DMS114 treated with DMSO at 0.1 percent for 48 hours (cell line): ENCODE results near the gene ADAMTS3.
"Not testable (repeated sequence)": the region's sequence is repeated elsewhere in the genome, so short reads cannot be mapped to it uniquely, and the experiment has no call there.

Experiments used
- DNase-seq: peaks from one replicate; lab custom pipeline; 2025; ENCODE audit not compliant: unreplicated experiment; lab: John Stamatoyannopoulos, UW

ADAMTS3 gene

DNA sequence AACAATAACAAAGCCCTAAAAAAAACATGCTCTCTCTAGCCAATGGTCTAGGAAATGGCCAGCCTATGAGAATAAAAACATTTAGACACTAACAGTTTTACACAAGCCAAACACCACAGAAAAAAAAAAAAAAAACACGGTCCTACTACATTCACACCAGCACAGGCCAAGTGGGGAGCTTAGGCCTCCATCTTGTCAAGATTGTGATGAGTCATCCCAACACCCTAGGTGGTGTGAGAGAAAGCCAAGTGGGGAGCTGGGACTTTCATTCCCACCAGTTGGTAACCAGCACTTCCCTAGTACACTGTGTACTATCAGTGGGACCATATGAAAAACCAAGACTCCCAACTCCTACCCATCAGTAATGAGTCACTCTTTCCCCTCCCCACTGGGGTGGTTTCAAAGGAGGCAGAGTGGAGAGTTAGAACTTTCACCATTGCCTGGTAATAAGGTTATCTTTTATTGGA is 95.6 kb downstream of the ADAMTS3 start:
- DNase-seq, result no peak

DNA sequence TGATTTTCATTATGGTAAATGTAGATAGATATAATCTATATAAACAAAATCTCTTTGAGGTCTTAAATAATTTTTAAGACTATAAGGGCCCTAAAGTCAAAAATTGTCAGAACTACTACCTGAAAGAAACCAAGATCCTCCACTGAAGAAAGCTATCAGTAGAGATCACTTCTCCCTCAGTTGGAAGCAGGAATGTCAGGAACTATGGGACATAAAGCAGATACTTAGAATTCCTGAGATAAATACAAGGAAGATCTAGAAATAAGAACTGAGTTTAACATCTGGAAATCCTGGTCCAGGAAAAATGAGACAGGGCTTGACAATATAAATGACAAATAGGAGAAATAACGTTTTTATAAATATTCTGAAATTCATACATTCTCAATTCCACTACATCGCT is 97.2 kb downstream of the ADAMTS3 start:
- DNase-seq, result no peak

DNA sequence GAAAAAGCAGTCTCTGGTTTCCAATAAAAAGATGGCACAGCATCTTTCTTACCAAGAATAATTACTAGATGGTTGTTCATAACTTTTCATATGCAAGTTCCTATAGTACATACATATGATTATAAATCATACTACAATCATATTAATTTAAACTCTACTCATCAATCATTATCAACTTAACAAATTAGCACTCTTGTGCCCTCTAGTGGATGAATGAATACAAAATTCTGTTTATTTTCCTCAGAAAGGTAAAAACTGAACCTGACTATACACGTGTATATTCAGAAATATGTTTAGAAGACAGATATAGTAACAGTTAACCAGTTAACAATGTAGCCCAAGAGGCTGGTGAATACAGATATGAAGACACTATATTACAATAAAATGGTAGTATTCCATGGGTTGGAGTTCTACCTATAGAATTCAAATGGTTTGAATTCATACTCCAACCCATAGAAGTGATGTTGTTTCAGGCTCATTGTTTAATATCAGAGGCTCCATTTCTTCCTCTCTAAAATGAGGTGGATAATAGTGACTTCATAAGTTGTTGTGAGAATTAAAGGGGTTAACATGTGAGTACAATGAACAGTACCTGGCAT is 100.0 kb downstream of the ADAMTS3 start:
- DNase-seq, result no peak

DNA sequence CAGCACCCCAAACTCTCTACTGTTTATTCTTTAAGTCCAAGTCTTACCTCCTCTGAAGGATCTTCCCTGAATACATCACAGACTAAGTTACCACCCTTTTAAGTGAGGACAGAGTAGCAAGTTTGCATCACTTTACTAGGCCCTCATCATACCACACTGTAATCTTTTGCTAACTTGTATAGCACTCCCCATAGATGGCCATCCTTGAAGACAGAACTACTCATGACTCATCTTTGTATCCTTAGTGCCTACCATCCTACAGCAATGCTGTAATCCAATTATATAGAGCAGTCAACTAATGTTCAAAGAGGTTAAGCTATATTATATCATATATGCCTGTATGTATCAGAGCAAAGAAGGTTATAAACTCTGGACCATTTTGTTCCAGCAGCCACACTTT is 101.4 kb downstream of the ADAMTS3 start:
- no peak for DNase-seq

DNA sequence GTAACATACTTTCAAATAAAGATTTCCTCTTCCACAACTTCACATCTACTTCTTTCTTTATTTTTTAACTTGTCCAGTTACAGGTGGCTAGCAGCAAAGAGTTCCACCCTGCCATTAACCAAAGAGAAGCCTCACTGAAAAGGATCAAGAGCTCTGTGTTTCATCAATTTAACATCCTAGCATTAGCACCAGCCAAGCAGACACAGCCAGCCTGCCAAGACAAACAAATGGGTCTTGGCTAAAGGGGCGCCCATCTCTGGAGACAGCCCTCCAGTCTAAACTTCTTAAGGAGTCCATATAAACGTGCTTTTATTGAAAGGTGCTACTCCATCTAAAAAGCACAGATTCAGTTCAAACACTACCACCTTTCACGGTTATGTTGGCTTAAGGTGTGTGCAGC is 105.3 kb downstream of the ADAMTS3 start:
- no peak for DNase-seq

DNA sequence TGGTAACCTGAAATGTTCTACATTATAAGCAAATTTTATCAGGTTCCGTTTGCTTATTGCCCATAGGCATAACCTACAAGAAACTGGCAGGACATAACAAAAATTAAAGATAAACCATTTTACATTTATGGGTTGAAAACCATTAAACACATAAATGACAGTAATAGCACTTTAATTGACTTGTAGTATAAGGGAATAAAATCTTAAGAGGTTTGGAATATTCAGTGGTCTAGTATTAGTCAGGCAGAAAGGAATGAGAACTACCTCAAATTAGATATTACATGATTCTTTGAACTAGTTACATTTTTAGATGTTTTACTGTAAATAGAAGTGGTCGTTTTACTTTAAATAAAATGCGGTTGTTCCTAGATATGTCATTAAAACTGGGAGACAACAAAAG is 111.9 kb downstream of the ADAMTS3 start:
- DNase-seq, result no peak

DNA sequence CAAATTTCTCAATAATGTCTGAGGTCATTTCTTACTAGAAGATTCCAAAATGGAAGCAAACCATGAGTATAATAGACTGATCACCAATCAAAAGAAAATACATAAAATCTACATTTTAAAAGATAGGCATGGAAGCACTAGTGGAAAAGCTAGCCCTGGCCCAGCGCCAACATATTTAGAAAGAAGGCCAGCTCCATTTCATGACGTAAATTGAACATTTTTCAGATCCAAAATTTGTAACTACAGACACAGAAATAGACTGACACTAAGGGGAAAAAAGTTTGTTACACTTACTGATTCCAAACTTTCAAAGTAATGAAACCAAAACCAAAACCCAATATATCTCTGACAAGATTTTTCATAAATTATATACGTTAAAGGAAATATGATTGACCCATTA is 117.7 kb downstream of the ADAMTS3 start:
- no peak for DNase-seq

DNA sequence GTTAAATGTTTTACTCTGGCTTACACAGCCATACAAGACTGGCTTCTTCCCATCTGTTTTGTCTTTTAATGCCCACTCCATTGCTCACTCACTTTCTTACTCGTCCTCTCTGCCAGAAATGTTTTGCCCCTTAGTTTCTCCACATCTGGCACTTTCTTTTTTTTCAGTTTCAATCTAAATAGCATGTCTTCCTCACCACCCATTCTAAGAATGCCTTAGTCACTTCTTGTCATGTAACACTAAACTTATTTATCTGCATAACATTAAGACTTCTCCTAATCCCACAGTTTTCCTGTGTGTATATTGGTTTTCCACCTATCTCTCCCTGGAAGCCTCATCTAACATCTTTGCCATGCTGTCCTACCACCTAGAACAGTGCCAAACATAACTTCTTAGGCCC is 119.3 kb downstream of the ADAMTS3 start:
- DNase-seq, result no peak

DNA sequence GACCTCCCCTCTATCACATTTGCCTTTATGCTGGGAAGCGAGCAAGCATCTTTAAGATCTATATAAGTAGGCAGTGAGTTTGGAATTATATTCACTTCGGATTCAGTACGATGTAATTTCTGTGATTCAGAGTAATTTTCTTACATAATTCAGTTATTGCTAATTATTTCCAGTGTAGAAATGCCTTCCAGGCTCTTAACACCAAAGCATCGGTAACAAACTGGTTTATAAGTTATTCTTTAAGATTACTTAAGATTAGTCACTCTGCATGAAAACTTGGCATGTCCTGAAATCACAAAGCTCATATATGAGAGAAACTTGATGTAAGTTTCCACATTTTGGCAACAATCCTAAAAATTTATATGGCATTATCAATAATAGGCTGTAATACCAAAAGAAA is 120.8 kb downstream of the ADAMTS3 start:
- DNase-seq, result no peak

DNA sequence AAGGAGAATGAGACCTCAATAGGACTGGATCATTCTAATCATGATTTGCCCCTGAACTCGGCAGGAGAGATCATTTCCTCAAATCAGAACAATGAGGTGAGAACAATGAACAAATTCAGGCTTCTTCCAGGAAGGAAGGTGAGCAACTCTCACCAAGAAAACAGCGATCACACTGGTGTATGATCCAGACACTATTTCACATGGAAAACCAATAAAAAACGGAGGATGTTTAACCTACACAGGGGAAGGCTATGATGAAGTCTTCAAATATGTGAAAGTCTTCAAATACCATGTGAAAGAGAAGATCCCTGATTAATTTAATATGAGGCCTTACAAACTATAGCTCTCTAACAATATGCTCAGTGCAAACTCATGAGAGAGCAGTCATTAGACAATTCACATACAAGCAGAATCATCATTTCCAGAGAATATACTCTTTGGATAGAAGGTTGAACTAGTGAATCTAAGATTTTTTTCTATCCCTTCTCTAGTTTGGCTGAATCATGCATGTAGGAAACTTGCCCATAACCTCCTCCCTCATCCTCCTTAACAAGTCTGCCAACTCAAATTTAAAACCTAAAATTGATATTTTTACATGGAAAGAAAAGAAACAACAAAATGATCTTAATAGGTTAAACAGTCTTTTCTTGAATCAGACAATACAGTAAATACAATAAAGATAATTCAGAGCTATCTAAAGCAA is 122.5 kb downstream of the ADAMTS3 start:
- DNase-seq, result no peak

DNA sequence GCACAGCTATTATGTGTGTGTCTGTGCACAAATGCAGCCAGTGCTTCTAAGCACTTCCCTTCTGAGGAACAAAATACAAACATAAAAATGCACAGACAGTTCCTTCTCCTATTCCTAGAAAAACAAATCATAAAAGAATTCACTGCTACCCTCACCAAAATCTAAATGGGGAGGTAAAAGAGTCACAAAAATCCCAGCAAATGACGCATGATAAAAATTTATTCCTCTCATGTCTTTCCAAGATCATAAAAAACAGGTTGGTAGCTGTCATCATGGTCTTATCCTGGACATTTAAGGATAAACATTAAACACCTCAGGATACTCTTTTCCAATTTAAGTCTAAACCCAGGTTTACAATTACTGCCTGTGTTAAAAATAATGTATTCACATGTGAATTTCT is 124.9 kb downstream of the ADAMTS3 start:
- DNase-seq, result no peak

DNA sequence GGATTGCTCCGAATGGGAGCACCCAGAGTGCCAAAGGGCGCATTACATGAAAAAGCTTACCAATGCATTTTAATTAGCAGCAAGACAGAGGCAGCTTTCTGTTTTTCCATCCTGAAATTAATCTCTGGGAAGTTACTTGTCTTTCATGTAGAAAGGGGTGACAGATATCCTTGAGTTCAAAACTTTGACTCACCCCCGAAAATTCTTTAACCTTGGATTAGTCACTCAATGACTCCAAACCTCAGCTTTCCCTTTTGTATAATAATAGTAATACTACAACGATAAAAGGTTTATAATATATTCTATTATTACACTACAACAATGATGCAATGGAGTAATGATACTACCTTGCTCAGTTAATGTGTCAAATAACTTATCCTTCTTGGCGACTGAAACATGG is 126.3 kb downstream of the ADAMTS3 start:
- no peak for DNase-seq

DNA sequence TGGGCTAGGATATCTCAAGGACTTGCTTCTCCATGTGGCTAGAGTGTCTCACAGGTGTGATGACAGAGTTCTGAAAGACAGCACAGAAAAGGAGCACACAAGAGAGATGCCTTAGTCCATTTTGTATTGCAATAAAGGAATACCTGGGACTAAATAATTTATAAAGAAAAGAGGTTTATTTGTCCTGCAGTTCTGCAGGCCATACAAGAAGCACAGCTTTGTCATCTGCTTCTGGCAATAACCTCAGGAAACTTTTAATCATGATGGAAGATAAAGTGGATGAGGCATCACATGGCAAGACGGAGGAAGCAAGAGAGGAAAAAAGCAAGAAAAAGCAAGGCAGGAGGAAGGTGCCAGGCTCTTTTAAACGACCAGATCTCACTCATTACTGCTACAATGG is 126.9 kb downstream of the ADAMTS3 start:
- no peak for DNase-seq

DNA sequence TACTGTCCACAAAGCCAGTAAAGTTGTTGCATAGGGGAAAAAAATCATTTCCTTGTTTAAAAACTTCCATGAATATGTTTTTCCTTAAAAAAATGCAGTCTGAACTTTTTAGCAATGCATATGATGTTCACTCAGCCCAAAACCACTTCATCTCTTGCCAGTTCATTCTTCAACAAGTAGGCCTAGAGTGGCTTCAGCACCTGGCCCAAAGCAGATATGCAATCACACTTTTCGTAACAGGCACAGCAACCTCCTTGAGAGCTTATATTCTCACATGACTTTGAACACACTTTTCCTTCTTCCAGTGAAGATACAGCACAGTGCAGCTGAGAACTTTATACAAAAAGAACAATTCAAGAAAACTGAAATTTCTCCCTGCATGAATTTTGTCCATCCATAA is 128.6 kb downstream of the ADAMTS3 start:
- DNase-seq, result no peak

DNA sequence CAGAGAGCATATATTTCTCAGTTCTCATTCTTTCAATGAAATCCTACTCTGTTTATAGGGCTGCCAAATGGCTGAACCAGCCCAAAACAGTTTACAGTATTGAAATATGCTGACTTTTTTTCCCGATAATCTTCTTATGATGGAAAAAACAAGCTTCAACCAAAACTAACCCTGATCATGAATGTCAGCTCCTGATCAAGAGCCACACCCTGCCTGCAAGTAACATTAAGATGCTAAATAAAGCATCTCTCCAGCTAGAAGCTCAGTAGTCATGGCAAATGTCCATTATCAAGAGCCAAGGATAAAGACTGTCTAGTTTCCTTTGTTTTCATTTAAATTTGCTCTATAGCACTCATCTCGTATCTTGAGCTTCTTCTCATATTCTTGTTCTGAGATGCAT is 136.0 kb downstream of the ADAMTS3 start:
- no peak for DNase-seq

DNA sequence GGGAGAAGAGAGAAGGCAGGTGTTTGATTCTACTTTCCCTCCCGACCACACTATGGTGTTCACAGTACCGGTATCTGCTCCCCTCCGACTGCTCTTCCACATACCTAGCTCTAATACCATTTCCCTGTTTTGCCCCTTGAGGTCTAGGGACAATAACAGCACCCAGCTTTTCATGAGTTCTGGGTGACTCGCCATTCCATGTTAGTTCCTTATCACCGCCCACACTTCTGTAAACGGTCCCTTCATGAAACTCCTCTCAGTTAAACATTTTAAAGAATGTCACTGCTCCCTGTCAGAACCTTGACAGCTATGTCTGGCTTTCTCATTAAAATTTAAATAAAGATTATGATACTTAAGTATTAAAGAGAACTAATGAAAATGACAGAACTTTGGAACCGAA is 136.7 kb downstream of the ADAMTS3 start:
- no peak for DNase-seq

DNA sequence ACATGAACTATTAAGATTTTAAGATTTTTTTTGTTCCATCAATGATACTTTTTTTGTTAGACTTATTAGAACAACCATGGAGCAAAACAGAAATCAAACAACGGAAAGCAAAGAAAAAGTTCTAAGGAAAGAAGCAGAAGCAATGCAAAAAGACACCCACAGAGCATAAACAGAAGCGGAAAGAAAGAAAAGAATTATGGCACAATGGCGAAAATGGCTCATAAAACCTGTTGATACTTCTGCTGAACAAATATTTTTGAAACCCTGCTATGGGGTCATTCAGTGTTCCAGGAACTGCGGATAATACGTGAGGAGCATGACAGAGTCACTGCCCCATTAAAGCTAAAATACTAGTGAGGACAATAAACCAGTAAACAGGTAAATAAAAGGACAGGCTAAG is 138.0 kb downstream of the ADAMTS3 start:
- DNase-seq, result no peak

DNA sequence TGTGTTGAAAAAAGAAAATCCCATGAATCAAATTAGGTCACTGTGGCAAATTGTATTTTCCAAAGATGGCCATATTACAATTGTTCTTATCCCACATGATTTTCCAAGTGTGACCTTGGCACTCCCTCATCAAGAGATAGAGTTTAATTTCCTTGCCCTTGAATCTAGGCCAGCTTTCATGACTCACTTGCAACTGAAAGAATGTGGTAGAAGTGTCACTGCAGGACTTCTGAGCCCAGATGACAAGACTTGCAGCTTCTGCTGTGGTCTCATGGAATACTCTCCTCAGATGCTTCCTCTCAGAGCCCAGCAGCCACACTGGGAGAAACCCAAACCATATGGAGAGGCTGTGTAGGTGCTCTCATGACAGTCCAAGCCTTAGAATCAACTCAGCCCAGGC is 139.0 kb downstream of the ADAMTS3 start:
- no peak for DNase-seq

DNA sequence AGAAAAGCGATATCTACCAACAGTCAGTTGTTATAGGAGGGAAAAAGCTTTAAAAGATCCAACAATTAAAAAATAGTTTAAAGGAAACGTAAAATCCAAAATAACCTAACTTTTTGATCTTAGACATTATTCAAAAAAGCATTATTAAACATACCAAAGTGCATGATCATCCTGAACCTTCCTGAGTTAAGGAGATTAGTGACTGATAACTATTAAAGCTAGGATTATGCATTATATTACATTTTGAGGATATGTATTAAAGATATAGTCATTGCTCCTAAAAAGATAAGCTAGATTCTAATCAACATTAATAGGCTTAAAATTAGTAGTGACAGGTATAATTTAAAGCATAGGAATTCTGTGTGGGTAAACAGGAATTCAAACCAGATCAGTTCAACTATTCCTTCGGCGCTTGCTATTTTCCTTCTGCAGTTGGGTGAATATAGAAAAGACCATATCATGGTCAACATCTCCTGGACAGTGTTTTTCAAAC is 139.6 kb downstream of the ADAMTS3 start:
- no peak for DNase-seq

DNA sequence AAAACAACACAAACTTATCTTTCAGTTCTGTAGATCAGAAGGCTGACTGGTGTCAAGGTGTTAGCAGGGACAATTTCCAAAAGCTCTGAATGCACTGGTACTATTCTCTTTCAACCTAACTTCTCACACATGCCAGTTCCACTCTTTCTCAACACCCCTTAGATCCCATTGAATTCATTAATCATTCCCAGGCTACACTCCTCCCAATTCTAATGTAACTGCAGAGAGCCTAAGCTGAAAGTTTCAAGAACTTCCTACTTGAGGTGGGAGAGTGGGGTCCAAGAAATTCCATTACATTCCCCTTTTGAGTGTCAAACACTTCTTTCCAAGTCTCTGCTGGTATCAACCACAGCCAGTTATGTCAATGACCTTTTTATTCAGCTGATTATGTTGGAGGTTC is 142.0 kb downstream of the ADAMTS3 start:
- DNase-seq, result no peak

DNA sequence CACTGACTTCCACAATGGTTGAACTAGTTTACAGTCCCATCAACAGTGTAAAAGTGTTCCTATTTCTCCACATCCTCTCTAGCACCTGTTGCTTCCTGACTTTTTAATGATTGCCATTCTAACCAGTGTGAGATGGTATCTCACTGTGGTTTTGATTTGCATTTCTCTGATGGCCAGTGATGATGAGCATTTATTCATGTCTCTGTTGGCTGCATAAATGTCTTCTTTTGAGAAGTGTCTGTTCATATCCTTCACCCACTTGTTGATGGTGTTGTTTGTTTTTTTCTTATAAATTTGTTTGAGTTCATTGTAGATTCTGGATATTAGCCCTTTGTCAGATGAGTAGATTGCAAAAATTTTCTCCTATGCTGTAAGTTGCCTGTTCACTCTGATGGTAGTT is 143.1 kb downstream of the ADAMTS3 start:
- not testable (repeated sequence) for DNase-seq

DNA sequence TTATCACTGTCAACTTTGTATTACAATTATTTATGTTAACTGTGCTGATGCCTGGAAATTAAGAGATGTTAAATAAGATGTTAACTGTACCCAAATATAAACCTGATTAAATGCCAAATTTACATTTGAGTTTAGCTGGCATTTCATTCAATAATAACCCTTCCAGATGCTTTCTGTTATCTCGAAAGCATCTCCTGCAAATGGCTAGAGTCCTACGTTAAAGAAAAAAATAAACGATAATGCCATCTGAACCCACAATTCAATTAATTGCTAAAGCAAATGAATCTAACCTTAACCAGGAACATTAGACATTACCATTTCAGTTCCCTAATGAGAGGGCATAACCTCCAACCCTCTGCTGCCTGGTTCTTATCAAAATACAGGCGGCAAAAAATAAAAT is 145.0 kb downstream of the ADAMTS3 start:
- no peak for DNase-seq

DNA sequence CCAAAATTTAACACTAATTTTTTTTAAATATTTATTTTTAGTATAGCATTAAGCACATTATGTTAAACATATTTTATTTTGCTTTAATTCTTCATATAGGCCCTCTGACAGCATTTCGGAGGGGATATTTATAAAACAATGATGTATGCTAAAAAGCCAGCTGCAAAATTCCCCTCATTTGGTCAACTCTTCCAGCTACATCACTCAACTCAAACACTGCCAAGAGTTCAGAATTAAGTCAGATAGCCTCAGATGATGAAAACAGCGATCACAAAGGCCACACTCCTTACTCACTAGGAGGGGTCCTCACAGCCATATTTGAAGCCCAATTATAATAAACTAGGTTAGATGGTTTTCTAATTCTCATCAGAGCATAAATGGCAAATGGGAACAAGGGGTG is 146.6 kb downstream of the ADAMTS3 start:
- DNase-seq, result no peak
